GM19351 (cell line): ENCODE measurements around the gene A4GALT.
"Not testable (repeated sequence)": the region's sequence is repeated elsewhere in the genome, so short reads cannot be mapped to it uniquely, and the experiment has no call there.

Source experiments
- ATAC-seq: cut with Tn5 transposase; IDR thresholded peaks from one replicate; pipeline ENCODE4 v1.9.1; 2021; ENCODE audit warnings: mild to moderate bottlenecking, moderate library complexity; ENCODE audit not compliant: unreplicated experiment

A4GALT gene

GRCh38 chr22:42742940-42743339, 22.3 kb upstream of the A4GALT start:
- no peak for ATAC-seq

GRCh38 chr22:42740320-42740719, 19.6 kb upstream of the A4GALT start:
- not testable (repeated sequence) for ATAC-seq

- ATAC-seq = no peak
These were observed 13.7 kb upstream of the A4GALT start for GRCh38 chr22:42734406-42734805.

GRCh38 chr22:42733394-42733793, 12.7 kb upstream of the A4GALT start:
- not testable (repeated sequence) for ATAC-seq

GRCh38 chr22:42732081-42732480, 11.4 kb upstream of the A4GALT start:
- ATAC-seq = no peak

- ATAC-seq = no peak
These were observed 6.1 kb upstream of the A4GALT start for GRCh38 chr22:42726811-42727210.

- ATAC-seq = no peak
These were observed 5.1 kb upstream of the A4GALT start for GRCh38 chr22:42725606-42726355.

- no peak for ATAC-seq
These were observed 3.4 kb upstream of the A4GALT start for GRCh38 chr22:42724062-42724461.

GRCh38 chr22:42721045-42721434, 370 bp upstream of the A4GALT start:
- no peak for ATAC-seq

GRCh38 chr22:42719656-42720262, 911 bp downstream of the A4GALT start:
- no peak for ATAC-seq

- no peak for ATAC-seq
These were observed 1.5 kb downstream of the A4GALT start for GRCh38 chr22:42719133-42719532.

- no peak for ATAC-seq
These were observed 3.3 kb downstream of the A4GALT start for GRCh38 chr22:42717197-42717928.

- ATAC-seq = peak; percentile 51
These were observed 4.0 kb downstream of the A4GALT start for GRCh38 chr22:42716649-42717127.

GRCh38 chr22:42716221-42716620, 4.4 kb downstream of the A4GALT start:
- ATAC-seq = no peak

GRCh38 chr22:42714768-42715390, 5.8 kb downstream of the A4GALT start:
- ATAC-seq = no peak

- ATAC-seq = no peak
These were observed 6.4 kb downstream of the A4GALT start for GRCh38 chr22:42714308-42714707.

GRCh38 chr22:42711895-42712837, 8.5 kb downstream of the A4GALT start:
- no peak for ATAC-seq

GRCh38 chr22:42711281-42711731, 9.4 kb downstream of the A4GALT start:
- no peak for ATAC-seq

- no peak for ATAC-seq
These were observed 12.3 kb downstream of the A4GALT start for GRCh38 chr22:42708417-42708816.

- ATAC-seq = no peak
These were observed 13.2 kb downstream of the A4GALT start for GRCh38 chr22:42707496-42707895.
